Measurements from ENCODE around the gene OXCT2.

- TF ChIP-seq CTCF (IDR thresholded peaks at IDR 0.05; ENCODE audit: low read length) (no peak), EZH2 (optimal IDR thresholded peaks at IDR 0.05; ENCODE audit: low read depth, low read length) (no peak)
These were observed 20.7 kb upstream of the OXCT2 start for GRCh38 chr1:39791838-39792237.
